ENCODE measurements around the gene SORCS2. TPM values are rescaled to one million over a fixed set of nuclear protein-coding genes. Genes with fewer than 3 reads are reported as not detected.

The SORCS2 gene
- total RNA-seq, 1 experiment from 2014 or later: 0.15 TPM

- no peak for DNase-seq (ENCODE audit: low read depth, low spot score)
- CTCF ChIA-PET: interaction anchor here (0.5 to 1.9 kb wide), 2 partner anchors 31 to 214 kb away, joined by 4 to 6 read pairs; no protein-coding TSS in a partner anchor
- H3K27ac ChIP-seq (ENCODE audit: low read length): no peak overlapping the region
- no peak overlapping the region for H3K4me3 ChIP-seq (ENCODE audit: low read depth in 2 of 2, low read length in 2 of 2)
- no peaks in the 10 kb centered on the region for H3K4me1 ChIP-seq (ENCODE audit: control insufficient read depth, insufficient read depth, low read length)
- no peaks in the 10 kb centered on the region for H3K36me3 ChIP-seq (ENCODE audit: control insufficient read depth, insufficient read depth, low read length)
- POLR2A ChIA-PET: no interaction called here
- ATAC-seq: no peak
- TF ChIP-seq TCF7L2 (IDR thresholded peaks at IDR 0.05; ENCODE audit: low read depth, low read length) (no peak), POLR2AphosphoS5 (IDR thresholded peaks at IDR 0.05; ENCODE audit: low read depth, low read length) (no peak), CTCF (IDR thresholded peaks at IDR 0.05) (no peak), SIN3A (IDR thresholded peaks at IDR 0.05; ENCODE audit: borderline replicate concordance, insufficient read depth, low read depth, low read length) (no peak), REST (IDR thresholded peaks at IDR 0.05; ENCODE audit: insufficient read depth in 1 of 2, low read depth in 2 of 2, low read length in 1 of 2) (no peak)
- intact Hi-C loops (cut with micrococcal nuclease; ENCODE audit: unreplicated experiment) (no loop called here), in situ Hi-C loops (cut with HindIII; ENCODE audit: low pct_unique_long_range_greater_than_20kb, low sequenced_read_pairs) (no loop called here)
- H3K9me3 ChIP-seq (ENCODE audit: control insufficient read depth, insufficient read depth, low read depth, low read length): no peaks in the 10 kb centered on the region
- H3K27me3 ChIP-seq (ENCODE audit: control insufficient read depth, insufficient read depth, low read length): no peaks in the 10 kb centered on the region
- BruUV-seq (replicated peaks): no TSS peak
Observed at GRCh38 chr4:7366180-7366945, 174.0 kb downstream of the SORCS2 start.

GRCh38 chr4:7366954-7367353 lies 174.6 kb downstream of the SORCS2 start:
- DNase-seq (ENCODE audit: low read depth, low spot score) (no peak), ATAC-seq (no peak)
- ChIA-PET CTCF (interaction anchor here (1.9 kb wide), 1 partner anchor 31 kb away, joined by 4 read pairs; no protein-coding TSS in a partner anchor), POLR2A (no interaction called here)
- in situ Hi-C loops (cut with HindIII; ENCODE audit: low pct_unique_long_range_greater_than_20kb, low sequenced_read_pairs): no loop called here
- Histone ChIP-seq H3K4me3 (ENCODE audit: low read depth in 2 of 2, low read length in 2 of 2) (no peak overlapping the region), H3K4me1 (ENCODE audit: control insufficient read depth, insufficient read depth, low read length) (no peaks in the 10 kb centered on the region), H3K27me3 (ENCODE audit: control insufficient read depth, insufficient read depth, low read length) (no peaks in the 10 kb centered on the region), H3K27ac (ENCODE audit: low read length) (no peak overlapping the region), H3K9me3 (ENCODE audit: control insufficient read depth, insufficient read depth, low read depth, low read length) (no peaks in the 10 kb centered on the region), H3K36me3 (ENCODE audit: control insufficient read depth, insufficient read depth, low read length) (no peaks in the 10 kb centered on the region)
- intact Hi-C loops (cut with micrococcal nuclease; ENCODE audit: unreplicated experiment): no loop called here
- TF ChIP-seq REST (IDR thresholded peaks at IDR 0.05; ENCODE audit: insufficient read depth in 1 of 2, low read depth in 2 of 2, low read length in 1 of 2) (no peak), POLR2AphosphoS5 (IDR thresholded peaks at IDR 0.05; ENCODE audit: low read depth, low read length) (no peak), TCF7L2 (IDR thresholded peaks at IDR 0.05; ENCODE audit: low read depth, low read length) (no peak), SIN3A (IDR thresholded peaks at IDR 0.05; ENCODE audit: borderline replicate concordance, insufficient read depth, low read depth, low read length) (no peak), CTCF (IDR thresholded peaks at IDR 0.05) (no peak)
- no TSS peak for BruUV-seq (replicated peaks)

Data from Panc1 (cell line).